Gastrocnemius medialis (tissue), 4 donors: Measurements from ENCODE around the gene C9orf43. TPM values are rescaled to one million over a fixed set of nuclear protein-coding genes. Genes with fewer than 3 reads are reported as not detected.
A peak's percentile ranks its signal among the peaks of the same experiment; 100 is the strongest.

Source experiments
- ATAC-seq, 2 donors: fragments of 150-250 bp; one replicate each; pipeline ENCODE4 v1.9.1; 2016
- DNase-seq, 2 donors: peaks; one replicate each; pipeline ENCODE4 v3.0.0-alpha.2; 2019
- H3K27ac ChIP-seq, 4 donors: fragments of 200-600 bp; sonication (generic); 1 replicate in 1 of 4; 2 replicates in 3 of 4; pipeline ENCODE4 v1.5.1; 2016 to 2018; ENCODE audit warnings: mild to moderate bottlenecking in 2 of 4, moderate library complexity in 1 of 4
- H3K27me3 ChIP-seq, 3 donors: fragments of 200-600 bp; sonication (generic) in 2 of 3; 1 replicate in 1 of 3; 2 replicates in 2 of 3; pipeline versions ENCODE4 v1.5.1 to v1.6.0; 2016 to 2019; ENCODE audit warnings: mild to moderate bottlenecking in 1 of 3, moderate library complexity in 1 of 3
- H3K36me3 ChIP-seq, 2 donors: fragments of 200-600 bp; sonication (generic) in 1 of 2; one replicate each; pipeline ENCODE4 v1.5.1; 2017 to 2018
- H3K4me1 ChIP-seq, 2 donors: fragments of 200-600 bp; sonication (generic) in 1 of 2; one replicate each; pipeline ENCODE4 v1.5.1; 2016 to 2017; ENCODE audit warnings: mild to moderate bottlenecking in 2 of 2
- H3K4me3 ChIP-seq, 4 donors: fragments of 200-600 bp; sonication (generic) in 3 of 4; 1 replicate in 1 of 4; 2 replicates in 3 of 4; pipeline ENCODE4 v1.5.1; 2016 to 2019; ENCODE audit warnings: mild to moderate bottlenecking in 2 of 4
- H3K9me3 ChIP-seq, 3 donors: fragments of 200-600 bp; sonication (generic) in 2 of 3; 1 replicate in 1 of 3; 2 replicates in 2 of 3; pipeline ENCODE4 v1.5.1; 2016 to 2019
- CTCF ChIP-seq, 5 experiments: fragments of 450-650 bp in 3 of 5; fragments of 200-600 bp in 2 of 5; sonication (generic) in 2 of 5; IDR thresholded peaks in 4 of 5; conservative IDR thresholded peaks in 1 of 5; 1 replicate in 4 of 5; 2 replicates in 1 of 5; pipeline ENCODE4 v1.5.1; 2016 to 2019; ENCODE audit warnings: antibody characterized with exemption in 5 of 5, mild to moderate bottlenecking in 3 of 5, moderate library complexity in 3 of 5
- POLR2A ChIP-seq, 2 donors: fragments of 450-650 bp; IDR thresholded peaks; one replicate each; pipeline ENCODE4 v1.6.1; 2017; ENCODE audit warnings: antibody characterized with exemption in 2 of 2, mild to moderate bottlenecking in 2 of 2, moderate library complexity in 2 of 2
- in situ Hi-C, 4 donors: fragments of 200-750 bp; cut with MboI; loops; one replicate each; pipeline versions ENCODE4 v1.15.0 to v1.8.0; 2017; ENCODE audit warnings: low sequenced_read_pairs in 4 of 4
- intact Hi-C: fragments of 100-400 bp; cut with DNase I; formaldehyde crosslinking; loops from one replicate; pipeline ENCODE4 v1.15.1; 2023; ENCODE audit warnings: low total_unique reads
- total RNA-seq, 4 donors: library from RNA; depleted of rRNA; stranded (reverse); fragments of >200 nt; gene quantifications; one replicate each; pipeline versions ENCODE4 v1.1.0 to v1.2.3, GENCODE V29; 2016

The C9orf43 gene
- total RNA-seq, 4 donors from 2014 or later = not detected

GRCh38 chr9:113372059-113372458 lies 38.5 kb upstream of the C9orf43 start:
- TF ChIP-seq POLR2A (IDR thresholded peaks at IDR 0.05) = no peak
- TF ChIP-seq CTCF (IDR thresholded peaks at IDR 0.05 in 4 of 5, conservative IDR thresholded peaks at IDR 0.05 in 1 of 5) = no peak
- intact Hi-C loops = no loop called here
- in situ Hi-C loops = no loop called here
- Histone ChIP-seq H3K4me1 (peaks cover 10 to 14% of the 10 kb centered on the region in 2 donors), H3K4me3 (no peak overlapping the region), H3K36me3 (peaks cover 0 to 13% of the 10 kb centered on the region in 2 donors), H3K27me3 (no peaks in the 10 kb centered on the region), H3K27ac (no peak overlapping the region), H3K9me3 (no peaks in the 10 kb centered on the region)
- ATAC-seq (no peak), DNase-seq (no peak)

- no peak for TF ChIP-seq CTCF (IDR thresholded peaks at IDR 0.05 in 4 of 5, conservative IDR thresholded peaks at IDR 0.05 in 1 of 5)
- no peak for TF ChIP-seq POLR2A (IDR thresholded peaks at IDR 0.05)
- ATAC-seq = no peak
Measured at GRCh38 chr9:113373256-113373655, 37.3 kb upstream of the C9orf43 start.

GRCh38 chr9:113373676-113374392 lies 36.7 kb upstream of the C9orf43 start:
- no peaks in the 10 kb centered on the region for H3K27me3 ChIP-seq
- H3K4me1 ChIP-seq = peaks cover 10 to 14% of the 10 kb centered on the region in 2 donors

More at GRCh38 chr9:113373256-113373655, 37.3 kb upstream of the C9orf43 start:
- no peak for DNase-seq
- H3K4me3 ChIP-seq = no peak overlapping the region
- H3K4me1 ChIP-seq = peaks cover 10 to 14% of the 10 kb centered on the region in 2 donors
- H3K9me3 ChIP-seq = no peaks in the 10 kb centered on the region
- H3K36me3 ChIP-seq = peaks cover 0 to 13% of the 10 kb centered on the region in 2 donors
- in situ Hi-C loops = no loop called here
- H3K27me3 ChIP-seq = no peaks in the 10 kb centered on the region
- H3K27ac ChIP-seq = no peak overlapping the region
- intact Hi-C loops = no loop called here

GRCh38 chr9:113375057-113376023 lies 35.2 kb upstream of the C9orf43 start:
- DNase-seq (no peak), ATAC-seq (no peak)
- Histone ChIP-seq H3K27me3 (no peaks in the 10 kb centered on the region), H3K27ac (no peak overlapping the region), H3K4me3 (peak overlapping the region in 2 of 4 donors; percentile 87 to 95), H3K36me3 (peaks cover 0 to 13% of the 10 kb centered on the region in 2 donors), H3K9me3 (no peaks in the 10 kb centered on the region), H3K4me1 (peaks cover 8 to 10% of the 10 kb centered on the region in 2 donors)
- intact Hi-C loops (loop anchor here (2.0 kb wide), 1 partner anchor 23 kb away; no protein-coding TSS in a partner anchor), in situ Hi-C loops (no loop called here)
- TF ChIP-seq POLR2A (IDR thresholded peaks at IDR 0.05) (no peak), CTCF (IDR thresholded peaks at IDR 0.05 in 4 of 5, conservative IDR thresholded peaks at IDR 0.05 in 1 of 5) (no peak)

More at GRCh38 chr9:113373676-113374392, 36.7 kb upstream of the C9orf43 start:
- intact Hi-C loops = no loop called here
- Histone ChIP-seq H3K9me3 (no peaks in the 10 kb centered on the region), H3K4me3 (no peak overlapping the region), H3K27ac (no peak overlapping the region), H3K36me3 (peaks cover 0 to 13% of the 10 kb centered on the region in 2 donors)
- in situ Hi-C loops = no loop called here
- no peak for TF ChIP-seq POLR2A (IDR thresholded peaks at IDR 0.05)
- TF ChIP-seq CTCF (IDR thresholded peaks at IDR 0.05 in 4 of 5, conservative IDR thresholded peaks at IDR 0.05 in 1 of 5) = no peak
- DNase-seq = no peak
- ATAC-seq = no peak
